ENCODE data around the gene PARP11.
"Not testable (repeated sequence)": the region's sequence is repeated elsewhere in the genome, so short reads cannot be mapped to it uniquely, and the experiment has no call there.

Gene PARP11

DNA sequence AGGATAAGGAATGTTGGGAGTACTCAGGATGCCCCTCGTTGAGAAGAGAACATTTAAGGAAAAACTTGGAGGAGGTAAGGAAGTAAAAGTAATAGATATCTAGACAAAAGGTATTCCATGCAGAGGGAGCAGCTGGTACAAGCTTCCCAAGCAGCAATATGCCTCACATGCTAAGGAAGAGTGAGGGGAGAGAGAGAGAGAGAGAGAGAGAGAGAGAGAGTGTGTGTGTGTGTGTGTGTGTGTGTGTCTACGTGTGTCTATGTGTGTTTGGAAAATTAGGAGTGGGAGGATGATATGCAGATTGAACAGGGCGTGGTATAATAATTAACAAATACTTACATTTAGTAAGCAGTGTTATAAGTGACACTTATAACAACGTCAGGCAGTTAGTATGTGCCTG is 9.2 kb upstream of the PARP11 start:
- DNase-seq, result no peak

- DNase-seq, result no peak
These were observed 8.2 kb upstream of the PARP11 start for GRCh38 chr12:3881281-3881950.

GRCh38 chr12:3879846-3880245 is 6.6 kb upstream of the PARP11 start:
- DNase-seq, result no peak

DNA sequence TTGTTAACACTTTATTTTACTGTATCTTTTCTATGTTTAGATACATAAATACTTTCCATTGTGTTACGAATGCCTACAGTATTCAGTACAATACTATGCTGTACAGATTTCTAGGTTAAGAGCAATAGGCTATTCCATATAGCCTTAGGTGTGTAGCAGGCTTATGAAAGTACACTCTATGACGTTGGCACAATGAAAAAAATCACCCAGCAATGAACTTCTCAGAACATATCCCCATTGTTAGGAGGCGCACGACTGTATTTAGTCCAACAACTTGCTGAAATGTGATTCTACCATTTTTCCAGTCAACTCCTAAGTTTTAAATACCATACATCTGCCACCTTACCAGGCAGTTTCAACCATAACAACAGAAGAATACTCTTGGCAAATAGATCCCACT is 1.8 kb downstream of the PARP11 start:
- DNase-seq, result no peak

GRCh38 chr12:3869865-3870264 is 3.3 kb downstream of the PARP11 start:
- DNase-seq, result no peak

- DNase-seq, result no peak
These were observed 3.8 kb downstream of the PARP11 start for GRCh38 chr12:3869433-3869832.

- no peak for DNase-seq
These were observed 9.4 kb downstream of the PARP11 start for GRCh38 chr12:3863756-3864155.

GRCh38 chr12:3842517-3842916 is 30.7 kb downstream of the PARP11 start:
- DNase-seq, result no peak

DNA sequence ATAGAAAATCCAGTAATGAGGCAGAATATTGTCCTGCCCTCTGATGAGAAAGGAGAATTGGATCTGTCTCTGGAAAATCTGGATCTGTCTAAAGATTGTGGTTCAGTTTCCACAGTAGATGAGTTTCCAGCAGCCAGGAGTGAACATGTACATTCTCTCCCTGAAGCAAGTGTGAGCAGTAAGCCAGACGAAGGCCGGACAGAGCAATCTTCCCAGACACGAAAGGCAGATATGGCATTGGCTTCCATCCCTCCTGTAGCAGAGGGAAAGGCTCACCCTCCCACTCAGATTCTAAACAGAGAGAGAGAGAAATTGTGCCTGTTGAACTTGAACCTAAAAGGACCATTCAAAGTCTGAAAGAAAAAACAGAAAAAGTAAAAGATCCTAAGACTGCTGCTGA is 31.4 kb downstream of the PARP11 start:
- no peak for DNase-seq

DNA sequence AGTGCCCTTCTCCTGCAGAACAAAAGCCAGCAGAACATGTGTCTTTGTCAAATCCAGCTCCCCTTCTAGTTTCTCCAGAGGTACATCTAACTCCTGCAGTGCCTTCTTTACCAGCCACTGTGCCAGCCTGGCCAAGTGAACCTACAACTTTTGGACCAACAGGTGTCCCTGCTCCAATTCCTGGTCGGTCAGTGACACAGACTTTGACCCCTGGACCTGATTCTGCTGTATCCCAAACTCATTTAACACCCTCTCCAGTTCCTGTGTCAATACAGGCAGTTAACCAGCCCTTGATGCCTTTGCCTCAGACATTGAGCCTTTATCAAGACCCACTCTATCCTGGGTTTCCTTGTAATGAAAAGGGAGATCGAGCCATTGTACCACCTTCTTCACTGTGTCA is 32.4 kb downstream of the PARP11 start:
- DNase-seq, result not testable (repeated sequence)

GRCh38 chr12:3839745-3840144 is 33.5 kb downstream of the PARP11 start:
- DNase-seq, result not testable (repeated sequence)

DNA sequence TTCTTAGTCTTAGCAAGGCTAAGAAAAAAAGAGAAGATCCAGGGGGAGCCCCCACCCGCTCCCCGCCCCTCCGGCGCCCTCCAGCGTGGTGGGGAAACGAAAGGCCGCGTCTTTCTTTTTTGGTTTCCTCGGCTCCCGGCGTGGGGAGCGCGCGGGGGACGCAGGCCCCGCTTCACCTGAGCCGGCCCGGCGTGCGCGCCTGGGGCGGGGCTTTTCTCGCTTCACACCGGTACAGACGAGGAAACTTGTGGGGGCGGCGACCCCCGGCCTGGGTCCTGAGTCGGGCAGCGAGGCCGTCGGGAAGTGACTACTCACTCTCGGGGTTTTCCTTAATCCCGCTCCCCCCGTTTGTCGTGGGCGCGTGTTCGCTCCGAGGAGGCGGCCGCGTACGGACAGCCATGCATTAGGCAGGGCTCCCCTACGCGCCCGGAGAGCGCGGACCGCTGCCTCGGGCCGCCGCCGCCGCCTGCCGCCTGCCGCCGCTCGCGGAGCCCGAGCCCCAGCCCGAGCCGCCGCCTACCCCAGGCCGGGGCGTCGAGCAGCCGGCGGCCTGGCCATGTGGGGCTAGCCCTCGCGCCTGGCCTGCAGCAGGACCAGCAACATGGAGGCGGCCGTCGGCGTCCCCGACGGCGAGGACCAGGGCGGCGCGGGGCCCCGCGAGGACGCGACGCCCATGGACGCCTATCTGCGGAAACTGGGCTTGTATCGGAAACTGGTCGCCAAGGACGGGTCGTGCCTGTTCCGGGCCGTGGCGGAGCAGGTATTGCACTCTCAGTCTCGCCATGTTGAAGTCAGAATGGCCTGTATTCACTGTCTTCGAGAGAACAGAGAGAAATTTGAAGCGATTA is 34.3 kb downstream of the PARP11 start:
- DNase-seq, result not testable (repeated sequence)

GRCh38 chr12:3838076-3838475 is 35.1 kb downstream of the PARP11 start:
- DNase-seq, result no peak

DNA sequence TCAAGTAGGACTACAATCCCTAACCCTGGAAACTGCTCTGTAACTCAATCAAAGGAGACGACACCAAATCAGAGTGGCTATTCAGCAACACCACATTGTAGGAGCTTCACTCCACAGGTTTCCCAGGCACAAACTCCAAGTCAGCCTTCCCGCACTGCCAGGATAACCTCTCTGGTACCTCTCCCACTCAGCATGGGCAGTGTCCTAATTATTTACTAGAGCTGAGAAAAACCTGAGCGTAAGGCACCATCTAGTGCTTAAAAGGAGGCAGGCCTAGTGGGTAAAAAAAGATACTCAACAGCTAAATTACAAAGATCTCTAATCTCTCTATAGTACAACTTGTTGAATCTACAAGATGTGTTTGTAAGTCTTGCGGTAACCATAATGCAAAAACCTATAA is 36.1 kb downstream of the PARP11 start:
- peak; percentile 29 for DNase-seq

DNA sequence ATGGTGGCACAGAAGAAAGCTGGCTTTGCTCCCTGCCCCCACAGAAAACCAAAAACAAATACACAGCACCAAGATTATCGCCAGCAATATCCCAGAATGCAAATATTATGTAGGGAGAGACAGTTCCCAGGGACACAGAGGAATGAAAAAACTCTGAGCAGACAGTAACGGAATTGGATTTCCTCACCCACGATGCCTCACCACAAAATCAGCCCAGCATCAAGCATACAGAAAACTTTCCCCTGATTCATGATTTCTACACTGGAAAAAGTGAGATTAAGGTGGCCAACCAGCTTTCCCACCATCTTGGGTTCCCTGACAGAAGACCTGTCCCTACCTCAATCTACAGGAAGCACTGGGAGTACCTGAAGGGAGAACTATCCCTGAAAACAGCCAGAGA is 36.6 kb downstream of the PARP11 start:
- no peak for DNase-seq

DNA sequence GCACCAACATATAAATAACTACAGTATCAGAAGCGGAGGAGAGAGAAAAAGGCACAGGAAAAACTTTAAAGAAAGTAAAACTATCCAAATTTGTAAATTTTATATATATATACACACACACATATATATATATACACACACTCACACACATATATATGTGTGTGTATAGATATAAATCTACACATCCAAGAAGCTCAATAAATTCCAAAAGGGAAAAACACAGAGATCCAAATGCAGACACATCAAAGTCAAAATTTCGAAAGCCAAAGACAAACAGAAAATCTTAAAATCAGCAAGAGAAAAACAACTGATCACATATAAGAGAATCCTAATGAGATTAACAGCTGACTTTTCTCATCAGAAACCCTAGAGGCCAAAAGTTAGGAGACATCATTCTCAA is 37.3 kb downstream of the PARP11 start:
- DNase-seq, result no peak

DNA sequence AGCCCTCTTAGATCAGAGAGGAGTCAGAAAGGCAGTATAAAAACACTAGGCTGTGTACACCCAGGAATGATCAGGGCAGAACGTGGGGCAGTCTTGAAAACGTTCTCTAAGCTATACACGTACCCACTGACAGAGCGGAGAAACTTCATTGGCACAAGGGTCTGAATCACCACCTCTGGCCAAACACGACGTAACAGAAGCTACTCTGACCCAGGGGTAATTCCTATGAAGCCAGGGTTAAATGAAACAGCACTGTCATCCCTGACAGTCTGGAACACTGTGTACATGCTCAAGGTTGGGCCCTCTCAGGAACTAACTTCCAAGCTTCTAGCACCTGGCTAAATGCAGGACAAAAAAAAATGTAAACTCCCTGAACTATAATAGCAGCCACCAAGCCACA is 38.4 kb downstream of the PARP11 start:
- no peak for DNase-seq

DNA sequence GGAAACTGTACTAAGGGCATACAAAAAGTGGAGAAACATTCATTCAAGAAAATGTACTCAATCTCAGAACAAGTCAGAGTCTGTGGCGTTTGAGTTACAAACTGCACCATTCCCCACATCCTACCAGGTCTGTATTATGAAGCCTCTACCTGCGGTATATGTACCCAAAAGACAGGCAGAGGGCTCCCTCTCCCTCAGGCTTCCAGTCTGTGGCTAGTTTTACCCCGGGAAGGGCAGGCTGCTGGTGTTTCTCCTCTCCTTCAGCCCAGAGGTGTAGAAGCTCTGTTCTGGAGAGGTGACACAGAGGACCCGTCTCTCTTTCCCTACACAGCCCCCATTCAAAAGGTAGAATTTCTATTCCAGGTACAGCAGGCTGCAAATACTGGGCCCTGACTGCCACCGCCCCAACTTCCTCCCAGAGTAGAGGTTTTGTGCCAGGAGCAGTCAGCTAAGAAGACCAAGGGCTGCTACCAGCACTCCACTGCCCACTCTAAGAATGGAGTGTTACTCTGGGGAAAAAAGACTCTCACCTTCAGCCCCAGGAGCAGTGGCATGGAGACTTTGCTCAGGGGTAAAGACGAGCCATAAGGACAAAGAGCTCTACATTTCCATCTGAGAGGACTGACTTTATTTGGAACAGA is 39.4 kb downstream of the PARP11 start:
- no peak for DNase-seq

DNA sequence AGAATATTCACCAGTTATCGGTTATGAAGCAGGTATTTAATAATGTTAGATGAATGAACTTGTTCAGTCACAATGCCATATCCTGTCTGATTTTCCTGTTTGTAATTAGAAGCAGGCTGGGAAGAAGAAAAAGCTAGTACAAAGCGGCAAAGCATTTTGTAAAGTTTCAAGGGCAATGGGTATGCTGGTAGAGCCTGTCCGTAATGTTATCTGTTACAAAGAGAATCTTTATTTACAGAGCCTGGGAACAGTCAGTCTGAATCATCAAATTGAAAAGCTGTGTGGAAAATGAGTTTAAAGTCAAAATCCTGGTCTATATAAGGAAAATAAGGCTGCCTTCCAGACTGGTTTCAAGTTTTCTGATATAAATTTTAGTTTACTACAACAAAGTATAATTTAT is 40.5 kb downstream of the PARP11 start:
- DNase-seq, result no peak

GRCh38 chr12:3828888-3829287 is 44.3 kb downstream of the PARP11 start:
- no peak for DNase-seq

DNA sequence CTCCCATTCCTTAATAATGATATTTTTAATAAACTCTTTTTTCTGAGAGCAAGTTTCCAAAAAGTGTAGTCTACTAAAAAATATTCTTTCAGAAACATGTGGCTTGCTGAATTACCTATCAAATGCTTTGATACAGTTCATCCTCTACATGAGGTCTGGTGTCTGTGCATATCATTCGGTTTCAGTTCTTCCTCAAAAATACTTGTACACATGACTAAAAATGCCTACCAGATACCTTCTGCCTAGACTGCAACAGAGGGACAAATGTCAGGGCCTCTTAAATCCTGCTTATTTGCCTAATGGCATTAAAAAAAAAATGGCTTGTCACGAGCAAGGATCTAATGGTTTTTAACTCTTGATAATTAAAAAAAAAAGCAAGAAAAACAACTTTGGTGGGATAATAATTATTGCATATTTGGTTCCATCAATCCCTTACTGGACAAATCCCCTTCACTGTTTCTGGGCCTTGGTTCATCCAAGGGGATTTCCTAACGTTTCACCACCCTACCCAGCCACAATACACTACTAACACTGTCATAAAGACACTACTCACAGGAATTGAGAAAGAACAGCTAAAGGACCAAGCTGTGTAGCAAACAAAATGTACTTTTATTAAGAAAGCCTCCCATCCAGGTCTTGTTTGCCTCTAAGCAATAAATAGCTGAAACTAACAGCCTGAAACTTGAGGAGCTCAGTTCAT is 45.7 kb downstream of the PARP11 start:
- no peak for DNase-seq

DNA sequence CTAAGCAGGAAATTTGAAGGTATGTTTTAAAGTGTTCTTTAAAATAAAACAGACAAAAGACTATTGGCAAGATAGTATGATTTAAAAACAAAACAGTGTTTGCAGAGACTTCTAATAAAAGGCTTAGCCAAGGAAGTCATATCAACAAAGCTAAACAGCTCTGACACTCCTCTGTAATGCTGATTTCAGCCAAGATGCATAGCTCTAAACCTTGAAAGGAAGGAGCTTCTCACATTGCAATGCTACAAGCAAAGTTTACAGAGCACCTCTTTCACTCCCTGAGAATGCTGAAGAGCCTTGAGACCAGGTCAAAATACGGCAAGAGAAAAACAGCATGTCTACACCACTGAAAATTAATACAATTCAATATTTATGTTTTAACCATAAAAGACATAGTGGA is 51.8 kb downstream of the PARP11 start:
- DNase-seq, result no peak

GRCh38 chr12:3820122-3820521 is 53.1 kb downstream of the PARP11 start:
- DNase-seq, result no peak
